ENCODE results near the gene GOLGB1. TPM values are rescaled to one million over a fixed set of nuclear protein-coding genes. Genes with fewer than 3 reads are reported as not detected.
"Not testable (repeated sequence)": the region's sequence is repeated elsewhere in the genome, so short reads cannot be mapped to it uniquely, and the experiment has no call there.

The GOLGB1 gene
- total and polyA plus RNA-seq, 2 experiments from 2014 or later, result 32.6 to 54.3 TPM

DNA sequence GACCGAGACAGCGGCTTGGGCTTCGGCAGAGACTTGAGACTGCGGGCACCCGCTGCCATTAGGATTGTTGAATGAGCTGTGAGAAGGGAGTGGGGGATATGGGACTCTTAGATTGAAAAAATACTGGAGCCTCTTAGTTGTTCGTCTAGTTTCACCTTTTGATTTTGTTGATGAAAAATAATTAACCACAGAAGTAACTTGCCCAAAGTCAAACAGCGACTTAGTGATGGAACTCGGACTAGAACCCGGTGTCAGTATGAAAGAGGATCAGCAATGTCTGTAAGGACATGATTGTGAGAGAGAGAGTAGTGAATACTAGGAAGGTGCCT lies 510 bp upstream of the GOLGB1 start:
- WGBS, 2 experiments (ENCODE audit: low coverage in 1 of 2, low lambda C conversion rate in 2 of 2, missing lambda C conversion rate in 2 of 2), result 0 to 3% methylated on average over 9 of the region's 9 CpGs
- DNase-seq, result no peak
- in situ Hi-C loops (cut with MboI), result no loop called here
- peak overlapping the region; percentile 93 for H3K4me3 ChIP-seq
- H3K9me2 ChIP-seq (ENCODE audit: insufficient read depth), result no peaks in the 10 kb centered on the region
- H3K4me2 ChIP-seq (ENCODE audit: unreplicated experiment), result peak overlapping the region; percentile 93
- no peaks in the 10 kb centered on the region for H3K36me3 ChIP-seq (ENCODE audit: low read depth)
- H4K20me1 ChIP-seq (ENCODE audit: insufficient read depth), result no peaks in the 10 kb centered on the region
- H3K27ac ChIP-seq, result peak overlapping the region; percentile 68
- peaks cover 19% of the 10 kb centered on the region for H3K4me1 ChIP-seq (ENCODE audit: insufficient read depth)
- H3K9ac ChIP-seq, result peak overlapping the region; percentile 97
- peaks cover 54% of the 10 kb centered on the region for H3K79me2 ChIP-seq (ENCODE audit: insufficient read depth)
- H3K27me3 ChIP-seq (replicated peaks; ENCODE audit: insufficient read depth), result no peaks in the 10 kb centered on the region
- TF ChIP-seq EZH2 (IDR thresholded peaks at IDR 0.05; ENCODE audit: insufficient read depth, poor library complexity, severe bottlenecking) (no peak), EZH2phosphoT487 (IDR thresholded peaks at IDR 0.05; ENCODE audit: insufficient read depth, low read depth) (no peak)
- no peaks in the 10 kb centered on the region for H3K9me3 ChIP-seq (ENCODE audit: low read depth)
- H2AFZ ChIP-seq, result peak overlapping the region; percentile 91
- peaks cover 8% of the 10 kb centered on the region for H3F3A ChIP-seq (ENCODE audit: insufficient read depth)

DNA sequence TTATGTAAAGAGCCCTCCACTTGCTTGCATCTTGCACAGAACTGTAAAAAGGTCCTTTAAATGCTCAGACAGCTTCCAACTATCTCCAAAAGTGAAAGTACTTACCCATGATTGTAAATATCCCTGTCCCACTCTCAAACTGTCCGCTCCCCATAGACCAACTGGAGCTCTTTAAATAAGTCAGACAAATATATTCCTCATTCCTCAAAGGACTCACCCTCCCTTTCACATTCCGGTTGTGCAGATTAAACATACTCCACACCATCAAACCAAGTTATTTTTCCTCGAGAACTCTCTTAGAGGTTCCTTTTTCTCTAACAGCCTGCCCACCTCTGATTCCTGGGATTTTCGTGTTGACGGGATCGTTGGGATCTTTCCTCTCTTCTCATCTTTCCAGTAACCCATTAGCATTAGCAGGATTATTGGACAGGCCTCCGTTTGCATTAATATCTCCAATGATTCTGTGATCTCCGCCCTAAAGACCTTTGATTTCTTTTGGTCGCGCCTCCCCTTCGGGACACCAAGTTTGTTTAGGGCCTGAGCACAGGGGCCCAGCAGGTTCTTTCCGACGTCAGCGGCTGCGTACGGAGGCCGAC lies 763 bp downstream of the GOLGB1 start:
- peaks cover 67% of the 10 kb centered on the region for H3K79me2 ChIP-seq (ENCODE audit: insufficient read depth)
- peak; percentile 79 for DNase-seq

DNA sequence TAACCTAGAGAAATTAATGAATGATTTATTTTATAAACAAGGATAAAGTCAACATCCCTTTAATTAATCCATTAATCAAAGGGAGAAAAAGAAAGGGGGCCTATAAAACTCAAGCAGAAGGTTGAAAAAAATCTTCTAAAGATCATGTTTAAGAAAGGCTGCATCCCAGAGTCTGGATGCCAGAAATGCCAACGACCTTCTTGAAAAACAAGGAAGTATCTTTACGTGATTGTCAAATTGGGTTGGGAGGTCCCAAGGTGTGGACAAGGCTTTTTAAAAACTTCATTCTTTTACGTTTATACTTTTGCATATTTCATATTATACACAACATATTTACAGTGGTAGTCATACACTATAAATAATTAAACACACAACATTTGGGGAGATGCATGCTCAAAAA lies 1.6 kb downstream of the GOLGB1 start:
- Histone ChIP-seq H3K36me3 (ENCODE audit: low read depth) (no peaks in the 10 kb centered on the region), H3K4me1 (ENCODE audit: insufficient read depth) (peaks cover 19% of the 10 kb centered on the region), H4K20me1 (ENCODE audit: insufficient read depth) (no peaks in the 10 kb centered on the region), H3F3A (ENCODE audit: insufficient read depth) (peaks cover 8% of the 10 kb centered on the region), H3K4me3 (peak overlapping the region; percentile 93), H3K9me2 (ENCODE audit: insufficient read depth) (no peaks in the 10 kb centered on the region), H3K79me2 (ENCODE audit: insufficient read depth) (peaks cover 75% of the 10 kb centered on the region), H3K4me2 (ENCODE audit: unreplicated experiment) (peak overlapping the region; percentile 93), H3K9me3 (ENCODE audit: low read depth) (no peaks in the 10 kb centered on the region), H3K27ac (peak overlapping the region; percentile 95), H3K9ac (peak overlapping the region; percentile 97), H2AFZ (no peak overlapping the region), H3K27me3 (replicated peaks; ENCODE audit: insufficient read depth) (no peaks in the 10 kb centered on the region)
- 41 to 50% methylated on average over 3 of the region's 3 CpGs for WGBS, 2 experiments (ENCODE audit: low coverage in 1 of 2, low lambda C conversion rate in 2 of 2, missing lambda C conversion rate in 2 of 2)
- in situ Hi-C loops (cut with MboI), result no loop called here
- peak; percentile 28 for DNase-seq
- no peak for TF ChIP-seq EZH2 (IDR thresholded peaks at IDR 0.05; ENCODE audit: insufficient read depth, poor library complexity, severe bottlenecking)
- no peak for TF ChIP-seq EZH2phosphoT487 (IDR thresholded peaks at IDR 0.05; ENCODE audit: insufficient read depth, low read depth)

More for the DNA sequence above, 763 bp downstream of the GOLGB1 start:
- no peaks in the 10 kb centered on the region for H3K36me3 ChIP-seq (ENCODE audit: low read depth)
- peak overlapping the region; percentile 65 for H2AFZ ChIP-seq
- H3K27me3 ChIP-seq (replicated peaks; ENCODE audit: insufficient read depth), result no peaks in the 10 kb centered on the region
- peaks cover 8% of the 10 kb centered on the region for H3F3A ChIP-seq (ENCODE audit: insufficient read depth)
- WGBS, 2 experiments (ENCODE audit: low coverage in 1 of 2, low lambda C conversion rate in 2 of 2, missing lambda C conversion rate in 2 of 2), result 0 to 1% methylated on average over 17 of the region's 17 CpGs
- H3K9me2 ChIP-seq (ENCODE audit: insufficient read depth), result no peaks in the 10 kb centered on the region
- no peaks in the 10 kb centered on the region for H4K20me1 ChIP-seq (ENCODE audit: insufficient read depth)
- peak overlapping the region; percentile 95 for H3K27ac ChIP-seq
- peak overlapping the region; percentile 97 for H3K9ac ChIP-seq
- TF ChIP-seq EZH2 (IDR thresholded peaks at IDR 0.05; ENCODE audit: insufficient read depth, poor library complexity, severe bottlenecking) (no peak), EZH2phosphoT487 (IDR thresholded peaks at IDR 0.05; ENCODE audit: insufficient read depth, low read depth) (no peak)
- no peaks in the 10 kb centered on the region for H3K9me3 ChIP-seq (ENCODE audit: low read depth)
- H3K4me2 ChIP-seq (ENCODE audit: unreplicated experiment), result peak overlapping the region; percentile 93
- H3K4me1 ChIP-seq (ENCODE audit: insufficient read depth), result peaks cover 19% of the 10 kb centered on the region
- peak overlapping the region; percentile 93 for H3K4me3 ChIP-seq
- in situ Hi-C loops (cut with MboI), result no loop called here

DNA sequence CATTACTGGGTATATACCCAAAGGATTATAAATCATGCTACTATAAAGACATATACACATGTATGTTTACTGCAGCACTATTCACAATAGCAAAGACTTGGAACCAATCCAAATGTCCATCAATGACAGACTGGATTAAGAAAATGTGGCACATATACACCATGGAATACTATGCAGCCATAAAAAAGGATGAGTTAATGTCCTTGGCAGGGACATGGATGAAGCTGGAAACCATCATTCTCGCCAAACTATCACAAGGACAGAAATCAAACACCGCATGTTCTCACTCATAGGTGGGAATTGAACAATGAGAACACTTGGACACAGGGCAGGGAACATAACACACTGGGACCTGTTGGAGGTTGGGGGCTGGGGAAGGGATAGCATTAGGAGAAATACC lies 6.4 kb downstream of the GOLGB1 start:
- Histone ChIP-seq H3K4me1 (ENCODE audit: insufficient read depth) (peaks cover 11% of the 10 kb centered on the region), H3K79me2 (ENCODE audit: insufficient read depth) (peaks cover 100% of the 10 kb centered on the region)
- H3K27me3 ChIP-seq (replicated peaks; ENCODE audit: insufficient read depth); H3K9me2 ChIP-seq (ENCODE audit: insufficient read depth); DNase-seq; H3K4me2 ChIP-seq (ENCODE audit: unreplicated experiment); H4K20me1 ChIP-seq (ENCODE audit: insufficient read depth); H3K4me3 ChIP-seq; H3F3A ChIP-seq (ENCODE audit: insufficient read depth); H3K36me3 ChIP-seq (ENCODE audit: low read depth); H3K9ac ChIP-seq; in situ Hi-C loops (cut with MboI); H3K27ac ChIP-seq; H2AFZ ChIP-seq; H3K9me3 ChIP-seq (ENCODE audit: low read depth): not testable (repeated sequence)
- 93 to 95% methylated on average over 2 of the region's 2 CpGs for WGBS, 2 experiments (ENCODE audit: low coverage in 1 of 2, low lambda C conversion rate in 2 of 2, missing lambda C conversion rate in 2 of 2)

DNA sequence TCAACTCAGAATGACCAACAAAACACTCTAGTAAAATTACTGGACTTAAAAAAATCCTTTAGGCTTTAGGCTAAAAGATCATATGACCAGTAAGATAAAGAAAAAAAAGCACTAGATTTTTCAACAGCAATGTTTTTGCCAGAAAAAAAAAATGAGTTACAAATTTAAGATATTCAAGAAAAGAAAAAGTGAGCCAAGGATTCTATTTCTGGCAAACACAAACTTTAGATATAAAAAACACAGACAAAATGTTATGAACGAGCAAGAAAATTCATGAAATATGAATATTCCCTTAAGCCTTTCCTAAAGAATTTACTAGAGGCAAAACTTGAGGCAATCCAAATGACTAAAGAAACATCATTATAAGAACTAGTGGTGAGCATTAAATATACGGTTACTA lies 8.6 kb downstream of the GOLGB1 start:
- H3K27ac ChIP-seq, result no peak overlapping the region
- no peaks in the 10 kb centered on the region for H3K9me3 ChIP-seq (ENCODE audit: low read depth)
- in situ Hi-C loops (cut with MboI), result no loop called here
- no peaks in the 10 kb centered on the region; the same call in 1 of the 2 replicates for H3F3A ChIP-seq (ENCODE audit: insufficient read depth)
- H3K27me3 ChIP-seq (replicated peaks; ENCODE audit: insufficient read depth), result no peaks in the 10 kb centered on the region
- H4K20me1 ChIP-seq (ENCODE audit: insufficient read depth), result peaks cover 8% of the 10 kb centered on the region; the same call in 1 of the 2 replicates
- peaks cover 100% of the 10 kb centered on the region for H3K79me2 ChIP-seq (ENCODE audit: insufficient read depth)
- no peak overlapping the region for H2AFZ ChIP-seq
- no peak overlapping the region for H3K4me2 ChIP-seq (ENCODE audit: unreplicated experiment)
- 39 to 47% methylated on average over 2 of the region's 2 CpGs for WGBS, 2 experiments (ENCODE audit: low coverage in 1 of 2, low lambda C conversion rate in 2 of 2, missing lambda C conversion rate in 2 of 2)
- H3K4me1 ChIP-seq (ENCODE audit: insufficient read depth), result peaks cover 4% of the 10 kb centered on the region; the same call in 1 of the 2 replicates
- TF ChIP-seq EZH2 (IDR thresholded peaks at IDR 0.05; ENCODE audit: insufficient read depth, poor library complexity, severe bottlenecking) (no peak), EZH2phosphoT487 (IDR thresholded peaks at IDR 0.05; ENCODE audit: insufficient read depth, low read depth) (no peak)
- H3K9ac ChIP-seq, result no peak overlapping the region
- no peaks in the 10 kb centered on the region for H3K9me2 ChIP-seq (ENCODE audit: insufficient read depth)
- no peak overlapping the region for H3K4me3 ChIP-seq
- DNase-seq, result no peak
- no peaks in the 10 kb centered on the region; the same call in 1 of the 2 replicates for H3K36me3 ChIP-seq (ENCODE audit: low read depth)
